Endothelial cell of hepatic sinusoid (primary cell): ENCODE measurements around the gene CLEC4D.
"Not testable (repeated sequence)": the region's sequence is repeated elsewhere in the genome, so short reads cannot be mapped to it uniquely, and the experiment has no call there.

Experiments used
- in situ Hi-C: cut with HindIII; loops from 2 replicates; pipeline ENCODE4 v1.10.0; 2017; ENCODE audit warnings: low sequenced_read_pairs

Gene CLEC4D

GRCh38 chr12:8527250-8528130 lies 14.2 kb downstream of the CLEC4D start:
- in situ Hi-C loops: loop anchor here (5.0 kb wide), 1 partner anchor 55 kb away; no protein-coding TSS in a partner anchor

GRCh38 chr12:8532045-8532444 lies 18.7 kb downstream of the CLEC4D start:
- in situ Hi-C loops: no loop called here

GRCh38 chr12:8537820-8538219 lies 24.5 kb downstream of the CLEC4D start:
- in situ Hi-C loops: not testable (repeated sequence)

- in situ Hi-C loops: not testable (repeated sequence)
Observed at GRCh38 chr12:8540831-8541230, 27.5 kb downstream of the CLEC4D start, which contains the start of gene CLEC4E. TSS of gene CLEC4E (minus strand) at chr12:8540905. CDS start at chr12:8540797, 108 bp downstream.

GRCh38 chr12:8541562-8541961 lies 28.3 kb downstream of the CLEC4D start:
- in situ Hi-C loops: no loop called here

- in situ Hi-C loops: no loop called here
Observed at GRCh38 chr12:8544295-8544694, 31.0 kb downstream of the CLEC4D start.

GRCh38 chr12:8546591-8546990 lies 33.3 kb downstream of the CLEC4D start:
- in situ Hi-C loops: no loop called here

- in situ Hi-C loops: no loop called here
Observed at GRCh38 chr12:8547645-8548044, 34.3 kb downstream of the CLEC4D start.

- in situ Hi-C loops: no loop called here
Observed at GRCh38 chr12:8548192-8548591, 34.9 kb downstream of the CLEC4D start.

- in situ Hi-C loops: no loop called here
Observed at GRCh38 chr12:8549381-8549780, 36.1 kb downstream of the CLEC4D start.

GRCh38 chr12:8553088-8553627 lies 39.9 kb downstream of the CLEC4D start:
- in situ Hi-C loops: no loop called here

- in situ Hi-C loops: no loop called here
Observed at GRCh38 chr12:8554451-8555195, 41.3 kb downstream of the CLEC4D start.

- in situ Hi-C loops: no loop called here
Observed at GRCh38 chr12:8556531-8557097, 43.3 kb downstream of the CLEC4D start.

- in situ Hi-C loops: no loop called here
Observed at GRCh38 chr12:8559676-8560075, 46.4 kb downstream of the CLEC4D start.

- in situ Hi-C loops: no loop called here
Observed at GRCh38 chr12:8561011-8561410, 47.7 kb downstream of the CLEC4D start.

- in situ Hi-C loops: no loop called here
Observed at GRCh38 chr12:8562310-8562709, 49.0 kb downstream of the CLEC4D start.

GRCh38 chr12:8563356-8563755 lies 50.1 kb downstream of the CLEC4D start:
- in situ Hi-C loops: no loop called here

GRCh38 chr12:8564656-8565055 lies 51.4 kb downstream of the CLEC4D start:
- in situ Hi-C loops: no loop called here

GRCh38 chr12:8566052-8566451 lies 52.7 kb downstream of the CLEC4D start:
- in situ Hi-C loops: not testable (repeated sequence)

GRCh38 chr12:8566525-8566924 lies 53.2 kb downstream of the CLEC4D start:
- in situ Hi-C loops: no loop called here
